HCEC 1CT (cell line): ENCODE data around the gene ZNF367.
"Not testable (repeated sequence)": the region's sequence is repeated elsewhere in the genome, so short reads cannot be mapped to it uniquely, and the experiment has no call there.

Source experiments
- DNase-seq: peaks from one replicate; pipeline ENCODE4 v3.0.0-alpha.2; 2017

The ZNF367 gene

GRCh38 chr9:96399325-96399633 is 18.9 kb downstream of the ZNF367 start:
- DNase-seq, result no peak

- no peak for DNase-seq
Observed at GRCh38 chr9:96398582-96399324, 19.4 kb downstream of the ZNF367 start.

- no peak for DNase-seq
Observed at GRCh38 chr9:96395964-96396363, 22.2 kb downstream of the ZNF367 start.

GRCh38 chr9:96394832-96395496 is 23.2 kb downstream of the ZNF367 start:
- no peak for DNase-seq

- DNase-seq, result no peak
Observed at GRCh38 chr9:96392263-96392662, 25.9 kb downstream of the ZNF367 start.

- DNase-seq, result no peak
Observed at GRCh38 chr9:96391021-96391765, 27.0 kb downstream of the ZNF367 start.

GRCh38 chr9:96388144-96388543 is 30.0 kb downstream of the ZNF367 start:
- no peak for DNase-seq

- DNase-seq, result no peak
Observed at GRCh38 chr9:96386157-96386556, 32.0 kb downstream of the ZNF367 start.

- peak; percentile 72 for DNase-seq
Observed at GRCh38 chr9:96383165-96383942, 34.8 kb downstream of the ZNF367 start, which contains the start of gene SLC35D2. TSS of gene SLC35D2 (minus strand) at chr9:96383711. CDS start at chr9:96383634, 77 bp downstream.

GRCh38 chr9:96382839-96383164 is 35.4 kb downstream of the ZNF367 start:
- DNase-seq, result no peak

GRCh38 chr9:96382175-96382574 is 36.0 kb downstream of the ZNF367 start:
- peak; percentile 49 for DNase-seq

GRCh38 chr9:96381696-96382095 is 36.5 kb downstream of the ZNF367 start:
- no peak for DNase-seq

GRCh38 chr9:96381125-96381524 is 37.0 kb downstream of the ZNF367 start:
- no peak for DNase-seq

- DNase-seq, result no peak
Observed at GRCh38 chr9:96379461-96379860, 38.7 kb downstream of the ZNF367 start.

- no peak for DNase-seq
Observed at GRCh38 chr9:96378187-96378586, 40.0 kb downstream of the ZNF367 start.

- peak; percentile 30 for DNase-seq
Observed at GRCh38 chr9:96376891-96377874, 41.0 kb downstream of the ZNF367 start.

GRCh38 chr9:96375507-96375906 is 42.7 kb downstream of the ZNF367 start:
- DNase-seq, result not testable (repeated sequence)

GRCh38 chr9:96367943-96368342 is 50.2 kb downstream of the ZNF367 start:
- no peak for DNase-seq

GRCh38 chr9:96363175-96363967 is 54.8 kb downstream of the ZNF367 start:
- DNase-seq, result peak; percentile 6

- DNase-seq, result not testable (repeated sequence)
Observed at GRCh38 chr9:96362119-96362518, 56.1 kb downstream of the ZNF367 start.

- DNase-seq, result no peak
Observed at GRCh38 chr9:96361668-96362067, 56.5 kb downstream of the ZNF367 start.
